ENCODE results near the gene EIF5AL1.

GRCh38 chr10:79495791-79496190, 16.5 kb upstream of the EIF5AL1 start:
- TF ChIP-seq, protein P1, sequence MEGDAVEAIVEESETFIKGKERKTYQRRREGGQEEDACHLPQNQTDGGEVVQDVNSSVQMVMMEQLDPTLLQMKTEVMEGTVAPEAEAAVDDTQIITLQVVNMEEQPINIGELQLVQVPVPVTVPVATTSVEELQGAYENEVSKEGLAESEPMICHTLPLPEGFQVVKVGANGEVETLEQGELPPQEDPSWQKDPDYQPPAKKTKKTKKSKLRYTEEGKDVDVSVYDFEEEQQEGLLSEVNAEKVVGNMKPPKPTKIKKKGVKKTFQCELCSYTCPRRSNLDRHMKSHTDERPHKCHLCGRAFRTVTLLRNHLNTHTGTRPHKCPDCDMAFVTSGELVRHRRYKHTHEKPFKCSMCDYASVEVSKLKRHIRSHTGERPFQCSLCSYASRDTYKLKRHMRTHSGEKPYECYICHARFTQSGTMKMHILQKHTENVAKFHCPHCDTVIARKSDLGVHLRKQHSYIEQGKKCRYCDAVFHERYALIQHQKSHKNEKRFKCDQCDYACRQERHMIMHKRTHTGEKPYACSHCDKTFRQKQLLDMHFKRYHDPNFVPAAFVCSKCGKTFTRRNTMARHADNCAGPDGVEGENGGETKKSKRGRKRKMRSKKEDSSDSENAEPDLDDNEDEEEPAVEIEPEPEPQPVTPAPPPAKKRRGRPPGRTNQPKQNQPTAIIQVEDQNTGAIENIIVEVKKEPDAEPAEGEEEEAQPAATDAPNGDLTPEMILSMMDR (IDR thresholded peaks at IDR 0.05; ENCODE audit: insufficient read depth, low read depth, low read length) = no peak
- no peak for TF ChIP-seq EZH2 (IDR thresholded peaks at IDR 0.05; ENCODE audit: insufficient read depth, low read length)
